C4-2B (cell line): Measurements from ENCODE around the gene DHPS.

ENCODE experiments used
- CTCF ChIP-seq: fragments of 450-650 bp; conservative IDR thresholded peaks from 2 replicates; pipeline ENCODE4 v1.5.1; 2017; ENCODE audit warnings: mild to moderate bottlenecking
- ZFX ChIP-seq: fragments of 450-650 bp; IDR thresholded peaks from 2 replicates; pipeline ENCODE4 v1.6.1; 2017

- TF ChIP-seq CTCF (no peak), ZFX (no peak)
Observed at GRCh38 chr19:12670159-12670928, 11.3 kb downstream of the DHPS start.
